Activated CD4-positive, CD25-positive, alpha-beta regulatory T cell (primary cell): ENCODE results near the gene CAMKMT.
"Not testable (repeated sequence)": the region's sequence is repeated elsewhere in the genome, so short reads cannot be mapped to it uniquely, and the experiment has no call there.

Source experiments
- DNase-seq, 4 experiments: peaks; one replicate each; lab custom pipeline; 2025; lab: John Stamatoyannopoulos, UW

CAMKMT gene

GRCh38 chr2:44550561-44550960 is 188.8 kb downstream of the CAMKMT start:
- DNase-seq: no peak

- no peak for DNase-seq
Observed at GRCh38 chr2:44551497-44551896, 189.8 kb downstream of the CAMKMT start.

- DNase-seq: no peak
Observed at GRCh38 chr2:44553456-44553855, 191.7 kb downstream of the CAMKMT start.

DNA sequence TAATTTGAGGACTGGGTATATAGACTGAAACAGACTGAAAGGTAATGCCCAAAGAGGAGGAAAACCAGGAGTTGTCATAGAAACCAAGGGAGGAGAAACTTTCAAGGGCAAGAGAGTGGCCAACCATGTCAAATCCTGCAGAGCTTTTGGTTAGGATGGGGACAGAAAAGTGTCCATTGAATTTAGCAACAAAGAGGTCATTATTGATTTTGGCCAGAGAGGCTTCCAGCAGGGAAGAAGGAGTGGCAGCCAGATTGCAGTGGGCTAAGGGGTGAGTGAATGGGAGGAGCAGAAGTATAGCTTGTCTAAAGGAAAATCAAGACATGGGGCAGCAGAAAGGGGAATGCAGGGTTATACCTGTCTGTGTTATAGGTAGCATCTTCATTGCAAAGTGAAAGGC is 194.0 kb downstream of the CAMKMT start:
- DNase-seq: no peak

DNA sequence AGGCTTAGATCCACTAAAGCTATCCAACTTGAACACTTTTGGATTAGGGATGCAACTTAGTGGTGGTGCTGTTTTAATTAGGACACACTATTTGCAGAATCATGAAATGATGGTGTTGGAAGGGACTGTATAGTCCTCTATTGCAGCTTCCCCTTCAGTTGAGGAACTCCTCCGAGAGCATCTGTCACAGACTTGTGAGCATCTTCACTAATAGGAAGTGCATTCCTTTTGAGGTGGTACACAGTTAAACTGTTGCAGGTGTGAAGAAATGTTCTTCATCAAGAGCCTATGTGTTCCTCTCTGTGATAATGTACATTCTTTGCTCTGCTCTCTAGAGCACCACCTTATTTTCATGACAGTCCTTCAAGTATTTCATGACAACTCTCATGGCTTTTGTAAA is 197.4 kb downstream of the CAMKMT start:
- DNase-seq: no peak

DNA sequence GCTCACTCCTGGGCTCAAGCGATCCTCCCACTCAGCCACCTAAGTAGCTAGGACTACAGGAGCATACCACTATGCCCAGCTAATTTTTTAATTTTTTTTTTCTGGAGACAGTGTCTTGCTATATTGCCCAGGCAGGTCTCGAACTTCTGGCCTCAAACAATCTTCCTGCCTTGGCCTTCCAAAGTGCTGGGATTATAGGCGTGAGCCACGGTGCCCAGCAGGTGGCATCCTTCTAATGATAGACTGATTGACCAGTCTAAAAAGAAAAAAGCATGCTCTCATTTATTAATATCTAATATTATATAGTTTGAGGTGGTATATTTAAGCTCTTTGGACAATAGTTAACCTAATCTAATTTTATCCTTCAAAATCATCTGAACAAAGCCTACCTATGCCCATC is 198.6 kb downstream of the CAMKMT start:
- no peak for DNase-seq

DNA sequence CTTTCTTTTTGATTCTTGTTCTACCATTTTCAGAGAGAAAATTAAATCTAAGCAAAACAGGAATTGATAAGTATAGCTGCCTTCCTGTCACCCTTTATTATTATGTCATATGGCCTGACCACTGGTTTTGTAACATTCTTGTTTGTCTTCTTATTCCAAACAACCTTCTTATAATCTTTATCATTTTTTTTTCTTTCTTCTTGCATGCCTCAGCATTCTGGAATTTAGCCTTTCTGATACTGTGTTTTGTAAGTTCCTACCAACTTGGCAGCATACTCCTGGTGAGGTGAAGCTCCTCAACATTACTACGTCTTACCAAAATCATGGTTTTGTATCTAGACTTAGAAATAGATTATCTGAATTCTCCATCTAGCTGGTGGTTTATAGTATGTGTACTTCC is 199.2 kb downstream of the CAMKMT start:
- no peak for DNase-seq

DNA sequence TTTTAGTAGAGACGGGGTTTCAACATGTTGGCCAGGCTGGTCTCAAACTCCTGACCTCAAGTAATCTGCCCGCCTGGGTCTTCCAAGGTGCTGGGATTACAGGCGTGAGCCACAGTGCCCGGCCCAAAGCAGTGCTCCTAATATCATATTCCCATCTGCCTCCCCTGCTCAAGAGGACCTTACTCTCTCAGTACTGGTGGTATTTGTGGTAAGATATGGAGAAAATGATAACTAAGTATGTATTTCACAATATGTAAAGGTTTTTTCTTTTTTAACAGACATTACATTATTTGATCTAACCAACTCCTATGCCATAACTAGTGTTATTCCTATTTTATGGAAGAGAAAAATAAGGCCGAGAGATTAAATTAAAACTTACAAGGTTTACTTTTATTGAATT is 201.0 kb downstream of the CAMKMT start:
- no peak for DNase-seq

DNA sequence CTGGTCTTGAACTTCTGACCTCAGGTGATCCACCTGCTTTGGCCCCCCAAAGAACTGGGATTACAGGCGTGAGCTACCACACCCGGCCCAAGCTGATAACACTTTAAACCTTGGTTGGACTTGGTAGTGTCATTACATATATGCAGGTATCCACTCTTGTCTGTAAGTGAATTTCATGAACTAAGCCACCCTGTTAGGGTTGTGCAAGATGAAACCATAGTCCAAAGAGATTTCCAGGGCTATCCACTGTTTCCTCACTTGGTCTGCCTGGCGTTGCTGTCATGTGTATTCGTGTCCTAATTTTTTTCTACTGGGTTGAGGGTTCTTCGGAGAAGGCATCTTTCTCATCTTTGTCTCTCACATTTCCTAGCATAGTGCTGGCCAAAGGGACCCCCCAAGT is 203.0 kb downstream of the CAMKMT start:
- DNase-seq: no peak

DNA sequence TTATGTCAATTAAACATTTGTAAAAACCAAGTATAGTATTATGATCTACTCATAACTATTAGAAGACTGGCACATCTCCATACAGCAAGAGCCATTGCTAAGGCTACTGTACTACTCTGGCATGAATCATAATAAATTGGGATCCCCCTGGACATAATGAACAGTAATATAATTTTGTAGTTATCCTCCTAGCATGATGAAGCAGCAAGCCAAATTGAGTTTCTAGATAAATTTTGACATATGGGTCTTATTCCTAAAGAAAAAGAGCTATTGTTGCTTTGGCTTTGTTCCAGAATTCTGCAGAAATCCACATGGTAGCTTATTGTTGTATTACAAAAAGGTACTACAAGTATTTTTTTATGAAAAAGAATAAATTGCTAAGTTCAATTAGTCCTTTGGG is 204.3 kb downstream of the CAMKMT start:
- DNase-seq: no peak

- no peak for DNase-seq
Observed at GRCh38 chr2:44569491-44569890, 207.7 kb downstream of the CAMKMT start.

DNA sequence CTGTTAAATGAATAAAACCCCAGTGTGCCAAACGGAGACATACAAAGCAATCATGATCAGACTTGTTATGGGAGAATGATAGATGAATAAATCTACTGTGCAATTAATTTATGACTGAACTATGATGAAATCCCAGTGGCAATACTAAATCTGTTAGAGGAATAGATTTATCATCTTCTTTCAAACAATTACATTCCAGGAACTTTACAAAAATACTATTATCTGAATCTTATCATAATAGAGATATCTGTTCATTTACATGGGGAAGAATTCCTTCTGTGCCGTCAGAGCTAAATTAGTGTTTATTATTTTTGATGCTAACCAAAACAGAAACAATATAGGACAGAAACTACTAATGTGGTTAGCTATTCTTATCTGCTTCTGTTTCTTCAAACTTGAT is 208.5 kb downstream of the CAMKMT start:
- DNase-seq: no peak

- no peak for DNase-seq
Observed at GRCh38 chr2:44570777-44571176, 209.0 kb downstream of the CAMKMT start.

GRCh38 chr2:44572196-44572900 is 210.6 kb downstream of the CAMKMT start:
- DNase-seq: no peak

GRCh38 chr2:44573996-44574395 is 212.2 kb downstream of the CAMKMT start:
- DNase-seq: no peak

GRCh38 chr2:44578471-44579093 is 216.8 kb downstream of the CAMKMT start:
- DNase-seq: no peak

GRCh38 chr2:44579115-44579836 is 217.5 kb downstream of the CAMKMT start:
- DNase-seq: no peak

- no peak for DNase-seq
Observed at GRCh38 chr2:44579837-44580230, 218.1 kb downstream of the CAMKMT start.

GRCh38 chr2:44580875-44581515 is 219.2 kb downstream of the CAMKMT start:
- DNase-seq: no peak

GRCh38 chr2:44582363-44583008 is 220.7 kb downstream of the CAMKMT start:
- DNase-seq: no peak

- not testable (repeated sequence) for DNase-seq
Observed at GRCh38 chr2:44595615-44596014, 233.9 kb downstream of the CAMKMT start.
